OCI-LY7 (cell line): ENCODE results near the gene CMTM8. TPM values are rescaled to one million over a fixed set of nuclear protein-coding genes. Genes with fewer than 3 reads are reported as not detected.

ENCODE experiments used
- BruUV-seq: library from RNA; stranded (reverse); fragments of 400-500 nt; replicated peaks from 2 replicates; lab custom pipeline; 2021; lab: Mats Ljungman, UMichigan
- CTCF ChIA-PET: fragments of 300-600 bp; sonication (Branson Sonifier 250); formaldehyde crosslinking; loops from one replicate; lab custom pipeline; 2022; ENCODE audit warnings: antibody characterized with exemption; ENCODE audit not compliant: unreplicated experiment; lab: Charles Lee
- POLR2A ChIA-PET: fragments of 300-600 bp; sonication (Branson Sonifier 250); formaldehyde crosslinking; loops from one replicate; lab custom pipeline; 2022; ENCODE audit warnings: antibody characterized with exemption; lab: Charles Lee
- DNase-seq: peaks from one replicate; pipeline ENCODE4 v3.0.0-alpha.2; 2015; ENCODE audit warnings: low spot score
- H2AFZ ChIP-seq: fragments of 200-600 bp; sonication (generic), shearing (Covaris generic); 2 replicates; pipeline ENCODE4 v1.6.1; 2014; ENCODE audit warnings: mild to moderate bottlenecking, antibody characterized with exemption, low read length, moderate library complexity
- H3K27ac ChIP-seq: fragments of 200-600 bp; sonication (generic); 2 replicates; pipeline ENCODE4 v1.5.1; 2014; ENCODE audit warnings: mixed run types, low read depth, mild to moderate bottlenecking, moderate library complexity, low read length, inconsistent platforms; ENCODE audit not compliant: poor library complexity, severe bottlenecking
- H3K36me3 ChIP-seq: fragments of 200-600 bp; sonication (generic); 2 replicates; pipeline ENCODE4 v1.6.1; 2014; ENCODE audit warnings: mild to moderate bottlenecking, antibody characterized with exemption, low read length, moderate library complexity, mixed read lengths; ENCODE audit not compliant: insufficient read depth
- H3K4me1 ChIP-seq: fragments of 200-600 bp; sonication (generic); 2 replicates; pipeline ENCODE4 v1.5.1; 2014; ENCODE audit warnings: mild to moderate bottlenecking, low read length; ENCODE audit not compliant: insufficient read depth, poor library complexity, severe bottlenecking
- H3K4me2 ChIP-seq: fragments of 200-600 bp; sonication (generic); 2 replicates; pipeline ENCODE4 v1.6.1; 2014; ENCODE audit warnings: mild to moderate bottlenecking, low read length
- H3K4me3 ChIP-seq: fragments of 200-600 bp; sonication (generic); 2 replicates; pipeline ENCODE4 v1.5.1; 2014; ENCODE audit warnings: mild to moderate bottlenecking, low read depth, low read length; ENCODE audit not compliant: poor library complexity, severe bottlenecking
- H3K79me2 ChIP-seq: fragments of 200-600 bp; sonication (generic); 2 replicates; pipeline ENCODE4 v1.6.1; 2016; ENCODE audit warnings: low read depth, mild to moderate bottlenecking, low read length, moderate library complexity, mixed read lengths; ENCODE audit not compliant: insufficient read depth
- H3K9me2 ChIP-seq: fragments of 200-600 bp; sonication (generic); 2 replicates; pipeline ENCODE4 v1.6.1; 2016; ENCODE audit warnings: mild to moderate bottlenecking, low read length, mixed read lengths; ENCODE audit not compliant: insufficient read depth
- H3K9me3 ChIP-seq: fragments of 200-600 bp; sonication (generic); 2 replicates; pipeline ENCODE4 v1.6.1; 2014; ENCODE audit warnings: mild to moderate bottlenecking, mixed run types, low read length, mixed read lengths
- H4K20me1 ChIP-seq: fragments of 200-600 bp; sonication (generic); 2 replicates; pipeline ENCODE4 v1.6.1; 2014; ENCODE audit warnings: mild to moderate bottlenecking, antibody characterized with exemption, low read length, moderate library complexity, mixed read lengths; ENCODE audit not compliant: insufficient read depth
- EZH2phosphoT487 ChIP-seq: fragments of 200-600 bp; sonication (generic); IDR thresholded peaks from 2 replicates; pipeline ENCODE4 v1.6.1; 2018; ENCODE audit warnings: low read depth, borderline replicate concordance, mild to moderate bottlenecking, mixed run types, antibody characterized with exemption, low read length, moderate library complexity, mixed read lengths
- intact Hi-C: fragments of 100-400 bp; cut with micrococcal nuclease; formaldehyde crosslinking; loops from one replicate; pipeline ENCODE4 v1.10.0; 2022; ENCODE audit not compliant: unreplicated experiment
- total RNA-seq, 2 experiments: library from RNA; depleted of rRNA in 1 of 2; stranded (reverse); fragments of >200 nt in 1 of 2; shearing (Covaris generic) in 1 of 2; gene quantifications; 2 replicates each; pipeline ENCODE4 v1.2.3, GENCODE V29; 2014 to 2022
- TF ChIP-seq, protein P1 (sequence below): fragments of 200-600 bp; sonication (generic); conservative IDR thresholded peaks from 2 replicates; pipeline ENCODE4 v1.5.1; 2014; ENCODE audit warnings: mild to moderate bottlenecking, antibody characterized with exemption, low read length, moderate library complexity, mixed read lengths

The CMTM8 gene
- total RNA-seq, 2 experiments from 2014 or later = 1.5 to 3.0 TPM

DNA sequence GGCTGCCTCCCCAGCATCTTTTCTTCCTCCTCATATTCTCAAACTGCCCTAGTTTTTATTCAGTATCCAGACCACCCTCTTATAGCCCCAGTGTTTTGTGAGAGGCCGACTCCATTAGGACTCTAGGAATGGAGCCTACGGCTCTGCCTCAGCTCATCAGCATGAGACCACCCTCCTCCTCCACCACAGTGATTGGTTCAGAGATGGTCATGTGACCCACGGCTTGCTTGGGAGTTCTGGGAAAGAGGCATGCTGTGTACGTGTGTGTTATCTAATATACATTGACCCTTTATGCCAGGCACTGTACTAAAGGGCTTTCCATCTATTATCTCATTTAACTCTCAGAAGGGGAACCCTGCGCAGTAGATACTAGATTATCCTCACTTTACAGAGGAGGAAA is 135.4 kb downstream of the CMTM8 start:
- no peak overlapping the region for H2AFZ ChIP-seq
- H3K9me3 ChIP-seq = no peaks in the 10 kb centered on the region
- H4K20me1 ChIP-seq = no peaks in the 10 kb centered on the region
- TF ChIP-seq, protein P1, sequence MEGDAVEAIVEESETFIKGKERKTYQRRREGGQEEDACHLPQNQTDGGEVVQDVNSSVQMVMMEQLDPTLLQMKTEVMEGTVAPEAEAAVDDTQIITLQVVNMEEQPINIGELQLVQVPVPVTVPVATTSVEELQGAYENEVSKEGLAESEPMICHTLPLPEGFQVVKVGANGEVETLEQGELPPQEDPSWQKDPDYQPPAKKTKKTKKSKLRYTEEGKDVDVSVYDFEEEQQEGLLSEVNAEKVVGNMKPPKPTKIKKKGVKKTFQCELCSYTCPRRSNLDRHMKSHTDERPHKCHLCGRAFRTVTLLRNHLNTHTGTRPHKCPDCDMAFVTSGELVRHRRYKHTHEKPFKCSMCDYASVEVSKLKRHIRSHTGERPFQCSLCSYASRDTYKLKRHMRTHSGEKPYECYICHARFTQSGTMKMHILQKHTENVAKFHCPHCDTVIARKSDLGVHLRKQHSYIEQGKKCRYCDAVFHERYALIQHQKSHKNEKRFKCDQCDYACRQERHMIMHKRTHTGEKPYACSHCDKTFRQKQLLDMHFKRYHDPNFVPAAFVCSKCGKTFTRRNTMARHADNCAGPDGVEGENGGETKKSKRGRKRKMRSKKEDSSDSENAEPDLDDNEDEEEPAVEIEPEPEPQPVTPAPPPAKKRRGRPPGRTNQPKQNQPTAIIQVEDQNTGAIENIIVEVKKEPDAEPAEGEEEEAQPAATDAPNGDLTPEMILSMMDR = no peak
- TF ChIP-seq EZH2phosphoT487 = no peak
- ChIA-PET CTCF (no interaction called here), POLR2A (interaction anchor here (1.6 kb wide), 1 partner anchor 94 kb away, joined by 4 read pairs; no protein-coding TSS in a partner anchor)
- no peaks in the 10 kb centered on the region for H3K9me2 ChIP-seq
- no peak overlapping the region for H3K4me3 ChIP-seq
- peaks cover 6% of the 10 kb centered on the region for H3K4me1 ChIP-seq
- no peak overlapping the region for H3K27ac ChIP-seq
- DNase-seq = no peak
- no peaks in the 10 kb centered on the region for H3K79me2 ChIP-seq
- intact Hi-C loops = loop anchor here (10.0 kb wide), 1 partner anchor 311 kb away; the partner anchor contains the start of gene CNOT10
- BruUV-seq = no TSS peak
- no peak overlapping the region for H3K4me2 ChIP-seq
- no peaks in the 10 kb centered on the region for H3K36me3 ChIP-seq

DNA sequence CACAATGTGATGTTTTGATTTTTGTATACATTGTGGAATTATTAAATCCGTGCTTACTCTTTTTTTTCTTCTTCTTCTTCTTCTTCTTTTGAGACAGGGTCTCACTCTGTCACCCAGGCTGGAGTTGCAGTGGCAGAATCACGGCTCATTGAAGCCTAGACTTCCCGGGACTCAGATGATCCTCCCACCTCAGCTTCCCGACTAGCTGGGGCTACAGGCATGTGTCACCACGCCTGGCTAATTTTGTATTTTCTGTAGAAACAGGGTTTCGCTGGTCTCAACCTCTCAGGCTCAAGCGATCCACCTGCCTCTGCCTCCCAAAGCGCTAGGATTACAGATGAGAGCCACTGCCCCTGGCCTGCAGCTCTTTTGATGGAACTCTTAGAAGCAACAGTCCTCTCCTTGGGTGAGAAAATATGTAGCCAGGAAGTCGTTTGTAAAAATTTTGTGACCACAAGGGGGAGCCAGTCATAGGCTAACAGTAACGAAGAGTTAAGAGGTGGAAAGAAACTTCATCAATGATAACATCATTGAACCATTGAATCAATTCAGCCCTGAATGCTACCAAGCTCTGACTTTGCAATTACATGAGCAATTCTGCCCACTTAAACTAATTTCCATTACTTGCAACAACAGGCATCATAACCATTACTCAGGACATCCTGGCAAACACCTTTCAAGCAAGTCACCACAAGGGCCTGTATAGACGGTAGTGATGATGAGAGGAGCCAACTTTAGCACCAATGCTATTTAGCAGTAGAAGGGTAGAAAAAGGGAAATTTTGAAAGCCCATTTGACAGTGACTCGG is 136.5 kb downstream of the CMTM8 start:
- no TSS peak for BruUV-seq
- CTCF ChIA-PET = interaction anchor here (0.6 to 1.5 kb wide), 4 partner anchors 22 to 95 kb away, joined by 3 to 6 read pairs (median 3); no protein-coding TSS in a partner anchor
- no peak overlapping the region for H3K27ac ChIP-seq
- intact Hi-C loops = loop anchor here (1.0 to 10.0 kb wide), 3 partner anchors 24 to 310 kb away; partner anchors contain the start of gene CNOT10
- peak overlapping the region; percentile 16; the same call in 1 of the 2 replicates for H3K4me2 ChIP-seq
- H3K4me1 ChIP-seq = peaks cover 10% of the 10 kb centered on the region
- no peaks in the 10 kb centered on the region for H3K36me3 ChIP-seq
- peak; percentile 82 for DNase-seq
- H4K20me1 ChIP-seq = no peaks in the 10 kb centered on the region
- H3K9me3 ChIP-seq = no peaks in the 10 kb centered on the region
- H3K9me2 ChIP-seq = no peaks in the 10 kb centered on the region
- POLR2A ChIA-PET = interaction anchor here (1.2 to 1.6 kb wide), 2 partner anchors 63 to 92 kb away, joined by 3 to 4 read pairs; no protein-coding TSS in a partner anchor
- TF ChIP-seq, protein P1 = peak; percentile 91
- no peak for TF ChIP-seq EZH2phosphoT487
- H2AFZ ChIP-seq = peak overlapping the region; percentile 92
- no peaks in the 10 kb centered on the region for H3K79me2 ChIP-seq
- no peak overlapping the region for H3K4me3 ChIP-seq
